BLaER1 treated with 17β-estradiol and CSF1 and Interleukin-3, amounts not matched to agents 10 nM and 100 nM (cell line): ENCODE measurements around the gene LRRC59.

Source experiments
- H3K27ac ChIP-seq, 11 experiments: shearing (Covaris generic); formaldehyde crosslinking; 2 replicates each; pipeline ENCODE4 v1.8.1; 2022
- H3K27me3 ChIP-seq, 11 experiments: shearing (Covaris generic); formaldehyde crosslinking; 2 replicates each; pipeline ENCODE4 v1.8.1; 2022
- H3K36me3 ChIP-seq, 11 experiments: shearing (Covaris generic); formaldehyde crosslinking; 2 replicates each; pipeline ENCODE4 v1.8.1; 2022
- H3K4me1 ChIP-seq, 10 experiments: shearing (Covaris generic); formaldehyde crosslinking; 2 replicates each; pipeline ENCODE4 v1.8.1; 2022
- H3K4me2 ChIP-seq, 11 experiments: shearing (Covaris generic); formaldehyde crosslinking; 2 replicates each; pipeline ENCODE4 v1.8.1; 2022
- H3K4me3 ChIP-seq, 10 experiments: shearing (Covaris generic); formaldehyde crosslinking; 2 replicates each; pipeline ENCODE4 v1.8.1; 2022
- H3K9ac ChIP-seq, 11 experiments: shearing (Covaris generic); formaldehyde crosslinking; 2 replicates each; pipeline ENCODE4 v1.8.1; 2022
- H3K9me3 ChIP-seq, 11 experiments: shearing (Covaris generic); formaldehyde crosslinking; replicated peaks in 1 of 11; 2 replicates each; pipeline ENCODE4 v1.8.1; 2022
- H4K20me1 ChIP-seq, 11 experiments: shearing (Covaris generic); formaldehyde crosslinking; 2 replicates each; pipeline ENCODE4 v1.8.1; 2022
- Cebpa-rat ChIP-seq, 11 experiments: shearing (Covaris generic); IDR thresholded peaks; 2 replicates each; pipeline ENCODE4 v1.8.1; 2022

Gene LRRC59

GRCh38 chr17:50397919-50398285, 579 bp upstream of the LRRC59 start:
- TF ChIP-seq Cebpa-rat (IDR thresholded peaks at IDR 0.05) = no peak
- peak overlapping the region in 6 of 11 experiments; percentile 89 to 96 (median 94); a peak in 6 of 22 replicates for H3K27ac ChIP-seq
- peaks cover 23 to 32% (median 30%) of the 10 kb centered on the region in 11 experiments for H3K36me3 ChIP-seq
- H3K4me3 ChIP-seq = peak overlapping the region in 8 of 10 experiments; percentile 82 to 96 (median 91); a peak in 11 of 20 replicates
- peaks cover 9 to 19% (median 18%) of the 10 kb centered on the region in 11 experiments; a peak in 18 of 22 replicates for H3K9me3 ChIP-seq
- peak overlapping the region; percentile 80 to 98 (median 95) for H3K4me2 ChIP-seq
- H4K20me1 ChIP-seq = peaks cover 37 to 43% (median 38%) of the 10 kb centered on the region in 11 experiments; a peak in 21 of 22 replicates
- no peaks in the 10 kb centered on the region for H3K27me3 ChIP-seq
- H3K4me1 ChIP-seq = peaks cover 19 to 26% (median 22%) of the 10 kb centered on the region in 10 experiments
- peak overlapping the region; percentile 90 to 99 (median 95); a peak in 14 of 22 replicates for H3K9ac ChIP-seq

- H3K4me3 ChIP-seq = peak overlapping the region; percentile 82 to 98 (median 91)
- peaks cover 46 to 57% (median 53%) of the 10 kb centered on the region in 11 experiments; a peak in 21 of 22 replicates for H4K20me1 ChIP-seq
- H3K27me3 ChIP-seq = no peaks in the 10 kb centered on the region
- H3K36me3 ChIP-seq = peaks cover 37 to 47% (median 44%) of the 10 kb centered on the region in 11 experiments
- peaks cover 19 to 33% (median 22%) of the 10 kb centered on the region in 10 experiments for H3K4me1 ChIP-seq
- H3K9ac ChIP-seq = peak overlapping the region; percentile 90 to 99 (median 95)
- TF ChIP-seq Cebpa-rat (IDR thresholded peaks at IDR 0.05) = no peak
- H3K27ac ChIP-seq = peak overlapping the region; percentile 88 to 97 (median 93)
- peak overlapping the region; percentile 88 to 98 (median 96) for H3K4me2 ChIP-seq
- H3K9me3 ChIP-seq = peaks cover 9 to 19% (median 18%) of the 10 kb centered on the region in 11 experiments; a peak in 18 of 22 replicates
Measured at GRCh38 chr17:50396261-50397110, 837 bp downstream of the LRRC59 start.

GRCh38 chr17:50394711-50395110, 2.6 kb downstream of the LRRC59 start:
- peaks cover 19 to 34% (median 22%) of the 10 kb centered on the region in 10 experiments for H3K4me1 ChIP-seq
- H4K20me1 ChIP-seq = peaks cover 47 to 75% (median 70%) of the 10 kb centered on the region in 11 experiments; a peak in 21 of 22 replicates
- H3K36me3 ChIP-seq = peaks cover 54 to 64% (median 62%) of the 10 kb centered on the region in 11 experiments
- H3K4me3 ChIP-seq = peak overlapping the region in 6 of 10 experiments; percentile 86 to 98 (median 91); a peak in 8 of 20 replicates
- H3K27me3 ChIP-seq = no peaks in the 10 kb centered on the region
- peaks cover 8 to 13% (median 10%) of the 10 kb centered on the region in 11 experiments; a peak in 18 of 22 replicates for H3K9me3 ChIP-seq
- TF ChIP-seq Cebpa-rat (IDR thresholded peaks at IDR 0.05) = no peak
- H3K27ac ChIP-seq = no peak overlapping the region
- H3K4me2 ChIP-seq = peak overlapping the region; percentile 88 to 98 (median 96); a peak in 20 of 22 replicates
- H3K9ac ChIP-seq = peak overlapping the region in 7 of 11 experiments; percentile 90 to 99 (median 94); a peak in 12 of 22 replicates

GRCh38 chr17:50393700-50394099, 3.6 kb downstream of the LRRC59 start:
- no peak overlapping the region for H3K4me2 ChIP-seq
- peaks cover 65 to 74% (median 72%) of the 10 kb centered on the region in 11 experiments for H3K36me3 ChIP-seq

GRCh38 chr17:50392621-50393020, 4.7 kb downstream of the LRRC59 start:
- Histone ChIP-seq H3K36me3 (peaks cover 75 to 85% (median 83%) of the 10 kb centered on the region in 11 experiments), H3K27ac (no peak overlapping the region)

More at GRCh38 chr17:50393700-50394099, 3.6 kb downstream of the LRRC59 start:
- H4K20me1 ChIP-seq = peaks cover 47 to 85% (median 80%) of the 10 kb centered on the region in 11 experiments; a peak in 21 of 22 replicates
- H3K4me3 ChIP-seq = no peak overlapping the region
- H3K4me1 ChIP-seq = peaks cover 19 to 34% (median 22%) of the 10 kb centered on the region in 10 experiments
- no peak overlapping the region for H3K27ac ChIP-seq
- no peaks in the 10 kb centered on the region for H3K27me3 ChIP-seq
- no peak for TF ChIP-seq Cebpa-rat (IDR thresholded peaks at IDR 0.05)
- no peak overlapping the region for H3K9ac ChIP-seq
- H3K9me3 ChIP-seq = peaks cover 0 to 3% (median under 1%) of the 10 kb centered on the region in 11 experiments; a peak in 8 of 22 replicates

GRCh38 chr17:50389534-50389933, 7.8 kb downstream of the LRRC59 start:
- no peak for TF ChIP-seq Cebpa-rat (IDR thresholded peaks at IDR 0.05)
- Histone ChIP-seq H3K4me1 (peaks cover 0 to 10% (median under 1%) of the 10 kb centered on the region in 10 experiments; a peak in 7 of 20 replicates), H3K27ac (no peak overlapping the region), H4K20me1 (peaks cover 29 to 100% (median 92%) of the 10 kb centered on the region in 11 experiments; a peak in 21 of 22 replicates), H3K9me3 (no peaks in the 10 kb centered on the region), H3K4me3 (no peak overlapping the region), H3K27me3 (no peaks in the 10 kb centered on the region), H3K9ac (no peak overlapping the region), H3K4me2 (no peak overlapping the region), H3K36me3 (peaks cover 100% of the 10 kb centered on the region in 11 experiments)

More at GRCh38 chr17:50392621-50393020, 4.7 kb downstream of the LRRC59 start:
- no peak overlapping the region for H3K4me3 ChIP-seq
- 0 out of 22 replicates have a peak overlapping the region, but pooled peaks of 1 of the 11 experiments have one; percentile 2 for H3K9ac ChIP-seq
- peaks cover 47 to 96% (median 90%) of the 10 kb centered on the region in 11 experiments; a peak in 21 of 22 replicates for H4K20me1 ChIP-seq
- no peaks in the 10 kb centered on the region for H3K27me3 ChIP-seq
- no peaks in the 10 kb centered on the region for H3K9me3 ChIP-seq
- TF ChIP-seq Cebpa-rat (IDR thresholded peaks at IDR 0.05) = no peak
- no peak overlapping the region for H3K4me2 ChIP-seq
- H3K4me1 ChIP-seq = peaks cover 19 to 32% (median 21%) of the 10 kb centered on the region in 10 experiments

- no peak overlapping the region for H3K9ac ChIP-seq
- H3K4me3 ChIP-seq = no peak overlapping the region
- peaks cover 21 to 100% (median 84%) of the 10 kb centered on the region in 11 experiments; a peak in 20 of 22 replicates for H4K20me1 ChIP-seq
- H3K36me3 ChIP-seq = peaks cover 100% of the 10 kb centered on the region in 11 experiments
- peaks cover 0 to 8% (median 0%) of the 10 kb centered on the region in 10 experiments; a peak in 1 of 20 replicates for H3K4me1 ChIP-seq
- no peak overlapping the region for H3K4me2 ChIP-seq
- H3K9me3 ChIP-seq = no peaks in the 10 kb centered on the region
- H3K27ac ChIP-seq = no peak overlapping the region
- TF ChIP-seq Cebpa-rat (IDR thresholded peaks at IDR 0.05) = no peak
- H3K27me3 ChIP-seq = no peaks in the 10 kb centered on the region
Measured at GRCh38 chr17:50388728-50389127, 8.6 kb downstream of the LRRC59 start.

- H3K27me3 ChIP-seq = no peaks in the 10 kb centered on the region
- peaks cover 100% of the 10 kb centered on the region in 11 experiments for H3K36me3 ChIP-seq
- peaks cover 9 to 98% (median 68%) of the 10 kb centered on the region in 11 experiments; a peak in 20 of 22 replicates for H4K20me1 ChIP-seq
Measured at GRCh38 chr17:50386510-50386909, 10.8 kb downstream of the LRRC59 start.

More at GRCh38 chr17:50386510-50386909, 10.8 kb downstream of the LRRC59 start:
- Histone ChIP-seq H3K27ac (no peak overlapping the region), H3K9ac (no peak overlapping the region), H3K4me3 (no peak overlapping the region), H3K4me1 (peaks cover 0 to 2% (median 0%) of the 10 kb centered on the region in 10 experiments; a peak in 1 of 20 replicates), H3K9me3 (no peaks in the 10 kb centered on the region), H3K4me2 (no peak overlapping the region)
- TF ChIP-seq Cebpa-rat (IDR thresholded peaks at IDR 0.05) = no peak
